SK-N-SH (cell line): ENCODE measurements around the gene EIF4H. TPM values are rescaled to one million over a fixed set of nuclear protein-coding genes. Genes with fewer than 3 reads are reported as not detected.
A peak's percentile ranks its signal among the peaks of the same experiment; 100 is the strongest.

Experiments used
- CTCF ChIA-PET: fragments of 300-600, 350-600 bp; formaldehyde crosslinking; extraction: SDS; loops from one replicate; lab custom pipeline; 2021; lab: Yijun Ruan, JAX
- POLR2A ChIA-PET: fragments of 350-600 bp; sonication (Branson Sonifier 250); formaldehyde crosslinking; extraction: SDS; loops from one replicate; lab custom pipeline; 2020; ENCODE audit warnings: antibody characterized with exemption, inconsistent platforms; lab: Yijun Ruan, JAX
- DNase-seq: peaks from one replicate; pipeline ENCODE4 v3.0.0; 2012
- H2AFZ ChIP-seq: fragments of 200-600 bp; sonication (generic); 2 replicates; pipeline ENCODE4 v1.8.1; 2016; ENCODE audit warnings: antibody characterized with exemption, mild to moderate bottlenecking, low read depth
- H3F3A ChIP-seq: fragments of 200-600 bp; sonication (generic); replicated peaks from 2 replicates; pipeline ENCODE3; 2016; ENCODE audit warnings: antibody characterized with exemption, mild to moderate bottlenecking; ENCODE audit not compliant: insufficient read depth
- H3K27ac ChIP-seq, 2 experiments: fragments of 200-500 bp in 1 of 2; fragments of 200-600 bp in 1 of 2; sonication (Bioruptor generic) in 1 of 2; sonication (generic), shearing (Covaris generic) in 1 of 2; 2 replicates each; pipeline versions ENCODE4 v1.5.1 to v1.6.1; 2014 to 2016; ENCODE audit warnings: low read depth in 2 of 2, inconsistent platforms in 1 of 2, low read length in 1 of 2, mild to moderate bottlenecking in 1 of 2, mixed read lengths in 1 of 2
- H3K27me3 ChIP-seq: fragments of 200-600 bp; sonication (generic), shearing (Covaris generic); 2 replicates; pipeline ENCODE4 v1.6.1; 2016; ENCODE audit warnings: mixed run types; ENCODE audit not compliant: insufficient read depth
- H3K36me3 ChIP-seq, 2 experiments: fragments of 200-500 bp in 1 of 2; fragments of 200-600 bp in 1 of 2; sonication (Bioruptor generic) in 1 of 2; sonication (generic) in 1 of 2; replicated peaks in 1 of 2; 2 replicates each; pipeline versions ENCODE3 to v1.5.1; 2014 to 2016; ENCODE audit warnings: low read length in 1 of 2, mild to moderate bottlenecking in 1 of 2; ENCODE audit not compliant: insufficient read depth in 2 of 2, control insufficient read depth in 1 of 2
- H3K4me1 ChIP-seq, 2 experiments: fragments of 200-500 bp in 1 of 2; fragments of 200-600 bp in 1 of 2; sonication (Bioruptor generic) in 1 of 2; sonication (generic), shearing (Covaris generic) in 1 of 2; 2 replicates each; pipeline versions ENCODE4 v1.5.1 to v1.6.1; 2014 to 2016; ENCODE audit warnings: low read depth in 1 of 2, low read length in 1 of 2, mixed run types in 1 of 2; ENCODE audit not compliant: insufficient read depth in 2 of 2, control insufficient read depth in 1 of 2
- H3K4me2 ChIP-seq: fragments of 200-600 bp; sonication (generic), shearing (Covaris generic); 2 replicates; pipeline ENCODE4 v1.6.1; 2017; ENCODE audit warnings: mixed run types
- H3K4me3 ChIP-seq, 2 experiments: fragments of 200-500 bp in 1 of 2; fragments of 200-600 bp in 1 of 2; sonication (Bioruptor generic) in 1 of 2; sonication (generic), shearing (Covaris generic) in 1 of 2; 2 replicates each; pipeline versions ENCODE4 v1.5.1 to v1.8.1; 2014 to 2016; ENCODE audit warnings: low read depth in 2 of 2, inconsistent platforms in 1 of 2, low read length in 1 of 2, mild to moderate bottlenecking in 1 of 2, mixed read lengths in 1 of 2, moderate library complexity in 1 of 2
- H3K79me2 ChIP-seq: fragments of 200-600 bp; sonication (generic); 2 replicates; pipeline ENCODE4 v1.8.1; 2017; ENCODE audit warnings: mild to moderate bottlenecking; ENCODE audit not compliant: insufficient read depth
- H3K9ac ChIP-seq: fragments of 200-600 bp; sonication (generic); 2 replicates; pipeline ENCODE4 v1.6.1; 2017; ENCODE audit warnings: mixed run types
- H3K9me2 ChIP-seq: fragments of 200-600 bp; sonication (generic); 2 replicates; pipeline ENCODE4 v1.6.1; 2017; ENCODE audit warnings: mixed run types
- H3K9me3 ChIP-seq: fragments of 200-600 bp; sonication (generic); 2 replicates; pipeline ENCODE4 v1.6.1; 2017; ENCODE audit warnings: mixed run types, mild to moderate bottlenecking, moderate library complexity
- H4K20me1 ChIP-seq: fragments of 200-600 bp; sonication (generic); 2 replicates; pipeline ENCODE4 v1.6.1; 2017; ENCODE audit warnings: mild to moderate bottlenecking, mixed run types; ENCODE audit not compliant: insufficient read depth
- CHD2 ChIP-seq: fragments of 150-350 bp; IDR thresholded peaks from 2 replicates; pipeline ENCODE4 v1.6.1; 2018; ENCODE audit warnings: low read length; ENCODE audit not compliant: partially characterized antibody
- CTCF ChIP-seq: fragments of 200-600 bp; sonication (generic); IDR thresholded peaks from 2 replicates; pipeline ENCODE4 v1.6.1; 2017; ENCODE audit warnings: antibody characterized with exemption, mild to moderate bottlenecking, moderate library complexity
- FOXJ3 ChIP-seq: sonication (generic); formaldehyde crosslinking; IDR thresholded peaks from 2 replicates; pipeline ENCODE4 v1.5.1; 2020; ENCODE audit warnings: mild to moderate bottlenecking, missing genetic modification reagents
- FOXM1 ChIP-seq: IDR thresholded peaks from 2 replicates; pipeline ENCODE4 v1.4.0; 2012; ENCODE audit warnings: low read depth, mild to moderate bottlenecking
- JUND ChIP-seq: IDR thresholded peaks from 2 replicates; pipeline ENCODE4 v1.4.0; 2012
- MEF2A ChIP-seq: IDR thresholded peaks from 2 replicates; pipeline ENCODE4 v1.4.0; 2012; ENCODE audit warnings: low read depth, borderline replicate concordance
- NFIC ChIP-seq: IDR thresholded peaks from 2 replicates; pipeline ENCODE4 v1.4.0; 2012; ENCODE audit warnings: borderline replicate concordance
- POLR2AphosphoS5 ChIP-seq: IDR thresholded peaks from 2 replicates; pipeline ENCODE4 v1.6.1; 2012; ENCODE audit warnings: low read depth, low read length
- RAD21 ChIP-seq: IDR thresholded peaks from 2 replicates; pipeline ENCODE4 v1.6.1; 2012; ENCODE audit warnings: mild to moderate bottlenecking, low read length
- SMC3 ChIP-seq: IDR thresholded peaks from 2 replicates; pipeline ENCODE4 v1.6.1; 2012; ENCODE audit warnings: low read depth, low read length, improper control_type of control experiment
- TCF12 ChIP-seq: IDR thresholded peaks from 2 replicates; pipeline ENCODE4 v1.4.0; 2012
- TEAD4 ChIP-seq: IDR thresholded peaks from 2 replicates; pipeline ENCODE4 v1.4.0; 2012; ENCODE audit warnings: mild to moderate bottlenecking, borderline replicate concordance; ENCODE audit not compliant: insufficient read depth
- YY1 ChIP-seq: IDR thresholded peaks from 2 replicates; pipeline ENCODE4 v1.4.0; 2012; ENCODE audit warnings: low read depth, mild to moderate bottlenecking
- ZBTB33 ChIP-seq: IDR thresholded peaks from 2 replicates; pipeline ENCODE4 v1.4.0; 2012; ENCODE audit warnings: low read depth, borderline replicate concordance
- WGBS: methylation state at CpG from one replicate; pipeline ENCODE4 v1.1.6; 2017; ENCODE audit warnings: low lambda C conversion rate; 5-methylcytosine and 5-hydroxymethylcytosine counted together
- polyA plus RNA-seq, 3 experiments: library from polyadenylated mRNA; depleted of rRNA; stranded (reverse); fragments of >200 nt; gene quantifications; 2 replicates each; pipeline ENCODE4 v1.2.3, GENCODE V29; 2012

Gene EIF4H
- polyA plus RNA-seq, 1 of the 3 experiments (the other 2 are of a cell fraction) = 468 TPM

- H3K4me2 ChIP-seq = peak overlapping the region; percentile 84
- H4K20me1 ChIP-seq = peaks cover 35% of the 10 kb centered on the region
- POLR2A ChIA-PET = interaction anchor here (0.6 to 3.2 kb wide), 7 partner anchors 14 to 549 kb away, joined by 3 to 12 read pairs (median 4); partner anchors contain the start of genes LIMK1 and MLXIPL
- H3K4me3 ChIP-seq = peak overlapping the region; percentile 72 to 88
- DNase-seq = no peak
- H3K27me3 ChIP-seq = no peaks in the 10 kb centered on the region
- peaks cover 6% of the 10 kb centered on the region for H3F3A ChIP-seq
- 84% methylated on average over 14 of the region's 14 CpGs for WGBS
- no peak overlapping the region; the same call in 1 of the 2 replicates for H2AFZ ChIP-seq
- H3K79me2 ChIP-seq = peaks cover 48% of the 10 kb centered on the region
- H3K36me3 ChIP-seq = peaks cover 18 to 27% of the 10 kb centered on the region in 2 experiments
- no peak overlapping the region for H3K27ac ChIP-seq
- no peaks in the 10 kb centered on the region for H3K9me3 ChIP-seq
- H3K4me1 ChIP-seq = peaks cover 11 to 20% of the 10 kb centered on the region in 2 experiments; a peak in 3 of 4 replicates
- H3K9ac ChIP-seq = peak overlapping the region; percentile 95; the same call in 1 of the 2 replicates
- no peaks in the 10 kb centered on the region for H3K9me2 ChIP-seq
- TF ChIP-seq CTCF (no peak), NFIC (no peak), RAD21 (no peak), CHD2 (no peak), MEF2A (no peak), SMC3 (no peak), JUND (no peak), YY1 (no peak), TEAD4 (no peak), TCF12 (no peak), ZBTB33 (no peak), FOXM1 (no peak)
- TF ChIP-seq, all 33 proteins: peak for 0
- CTCF ChIA-PET = interaction anchor here (1.2 to 1.3 kb wide), 2 partner anchors 106 to 303 kb away, joined by 3 read pairs; no protein-coding TSS in a partner anchor
Observed at GRCh38 chr7:74173074-74173473, 1.1 kb upstream of the EIF4H start.

- no peak for DNase-seq
- H3F3A ChIP-seq = peaks cover 6% of the 10 kb centered on the region
- H3K4me2 ChIP-seq = peak overlapping the region; percentile 84
- H3K9ac ChIP-seq = peak overlapping the region; percentile 95
- peak overlapping the region; percentile 72 to 88 for H3K4me3 ChIP-seq
- TF ChIP-seq FOXJ3 (CRISPR knock-in tag) (0 out of 2 replicates have a peak, but pooled peaks have one; percentile 23), POLR2AphosphoS5 (no peak)
- H3K27ac ChIP-seq = peak overlapping the region; percentile 76 to 84
- H3K27me3 ChIP-seq = no peaks in the 10 kb centered on the region
- ChIA-PET CTCF (interaction anchor here (0.7 to 1.3 kb wide), 4 partner anchors 35 to 303 kb away, joined by 3 to 4 read pairs (median 3); no protein-coding TSS in a partner anchor), POLR2A (interaction anchor here (0.6 to 3.2 kb wide), 16 partner anchors 10 to 549 kb away, joined by 3 to 16 read pairs (median 4); partner anchors contain the start of genes LIMK1 and MLXIPL)
- whole genome bisulfite sequencing = 17% methylated on average over 11 of the region's 11 CpGs
- H3K9me3 ChIP-seq = no peaks in the 10 kb centered on the region
- H4K20me1 ChIP-seq = peaks cover 39% of the 10 kb centered on the region
- H2AFZ ChIP-seq = peak overlapping the region; percentile 90
- peaks cover 18 to 28% of the 10 kb centered on the region in 2 experiments for H3K36me3 ChIP-seq
- peaks cover 11 to 20% of the 10 kb centered on the region in 2 experiments; a peak in 3 of 4 replicates for H3K4me1 ChIP-seq
- H3K9me2 ChIP-seq = no peaks in the 10 kb centered on the region
- H3K79me2 ChIP-seq = peaks cover 52% of the 10 kb centered on the region
Observed at GRCh38 chr7:74173491-74173865, 678 bp upstream of the EIF4H start.
